Panc1 (cell line): ENCODE measurements around the gene STPG4. TPM values are rescaled to one million over a fixed set of nuclear protein-coding genes. Genes with fewer than 3 reads are reported as not detected.

Experiments
- ATAC-seq: fragments of 200-7000 bp; cut with Tn5 transposase; 2 replicates; pipeline ENCODE4 v1.9.1; 2020; ENCODE audit warnings: mild to moderate bottlenecking, moderate library complexity
- BruUV-seq: library from RNA; stranded (reverse); fragments of 400-500 nt; replicated peaks from 2 replicates; lab custom pipeline; 2021; lab: Mats Ljungman, UMichigan
- CTCF ChIA-PET: fragments of 300-600 bp; sonication (Branson Sonifier 250); formaldehyde crosslinking; loops from one replicate; lab custom pipeline; 2022; ENCODE audit warnings: antibody characterized with exemption; lab: Charles Lee
- POLR2A ChIA-PET: fragments of 300-600 bp; sonication (Branson Sonifier 250); formaldehyde crosslinking; loops from one replicate; lab custom pipeline; 2022; ENCODE audit warnings: antibody characterized with exemption; lab: Charles Lee
- DNase-seq: peaks from one replicate; pipeline ENCODE4 v3.0.0-alpha.2; 2010; ENCODE audit warnings: low read depth, low spot score
- H3K27ac ChIP-seq: 2 replicates; pipeline ENCODE4 v1.5.1; 2011; ENCODE audit warnings: mild to moderate bottlenecking, low read length, inconsistent platforms
- H3K27me3 ChIP-seq: fragments of 200-500 bp; sonication (Bioruptor generic); 2 replicates; pipeline ENCODE4 v1.6.0; 2014; ENCODE audit warnings: low read length, inconsistent platforms; ENCODE audit not compliant: control insufficient read depth, insufficient read depth
- H3K36me3 ChIP-seq: fragments of 200-500 bp; sonication (Bioruptor generic); 2 replicates; pipeline ENCODE4 v1.5.1; 2014; ENCODE audit warnings: inconsistent platforms, mild to moderate bottlenecking, low read length, moderate library complexity; ENCODE audit not compliant: control insufficient read depth, insufficient read depth
- H3K4me1 ChIP-seq: 2 replicates; pipeline ENCODE4 v1.5.1; 2011; ENCODE audit warnings: inconsistent platforms, mild to moderate bottlenecking, low read length, moderate library complexity; ENCODE audit not compliant: control insufficient read depth, insufficient read depth
- H3K4me3 ChIP-seq, 2 experiments: 2 replicates each; pipeline ENCODE4 v1.5.1; 2011 to 2012; ENCODE audit warnings: low read depth in 2 of 2, low read length in 2 of 2, mild to moderate bottlenecking in 2 of 2, inconsistent platforms in 1 of 2, moderate library complexity in 1 of 2
- H3K9me3 ChIP-seq: fragments of 200-500 bp; sonication (Bioruptor generic); 2 replicates; pipeline ENCODE4 v1.5.1; 2014; ENCODE audit warnings: low read depth, mild to moderate bottlenecking, inconsistent platforms, low read length, moderate library complexity; ENCODE audit not compliant: control insufficient read depth, insufficient read depth
- CTCF ChIP-seq: fragments of 450-650 bp; IDR thresholded peaks from 2 replicates; pipeline ENCODE4 v1.5.1; 2017; ENCODE audit warnings: mild to moderate bottlenecking
- POLR2AphosphoS5 ChIP-seq: IDR thresholded peaks from 2 replicates; pipeline ENCODE4 v1.6.1; 2012; ENCODE audit warnings: mild to moderate bottlenecking, low read depth, low read length, moderate library complexity
- REST ChIP-seq, 2 experiments: IDR thresholded peaks; 2 replicates each; pipeline ENCODE4 v1.6.1; 2011 to 2012; ENCODE audit warnings: low read depth in 2 of 2, control low read depth in 1 of 2, low read length in 1 of 2, mild to moderate bottlenecking in 1 of 2, moderate library complexity in 1 of 2; ENCODE audit not compliant: insufficient read depth in 1 of 2
- SIN3A ChIP-seq: IDR thresholded peaks from 2 replicates; pipeline ENCODE4 v1.6.1; 2012; ENCODE audit warnings: low read depth, mild to moderate bottlenecking, low read length, moderate library complexity, borderline replicate concordance; ENCODE audit not compliant: insufficient read depth
- TCF7L2 ChIP-seq: IDR thresholded peaks from 2 replicates; pipeline ENCODE4 v1.6.1; 2011; ENCODE audit warnings: mild to moderate bottlenecking, low read depth, low read length, inconsistent platforms
- in situ Hi-C: cut with HindIII; loops from 2 replicates; pipeline ENCODE4 v1.10.0; 2016; ENCODE audit warnings: low sequenced_read_pairs, low pct_unique_long_range_greater_than_20kb
- intact Hi-C: fragments of 100-400 bp; cut with micrococcal nuclease; formaldehyde crosslinking; loops from one replicate; pipeline ENCODE4 v1.10.0; 2022; ENCODE audit not compliant: unreplicated experiment
- total RNA-seq: library from RNA; stranded (reverse); gene quantifications from one replicate; pipeline ENCODE4 v1.2.1, GENCODE V29; 2021; ENCODE audit not compliant: unreplicated experiment

STPG4 gene
- total RNA-seq, 1 experiment from 2014 or later: 0.36 TPM

GRCh38 chr2:47147021-47147420, 8.1 kb downstream of the STPG4 start:
- Histone ChIP-seq H3K9me3 (no peaks in the 10 kb centered on the region), H3K27ac (no peak overlapping the region), H3K4me1 (no peaks in the 10 kb centered on the region), H3K36me3 (peaks cover 19% of the 10 kb centered on the region; the same call in 1 of the 2 replicates), H3K4me3 (no peak overlapping the region), H3K27me3 (no peaks in the 10 kb centered on the region)
- ATAC-seq: peak; percentile 36; the same call in 1 of the 2 replicates
- POLR2A ChIA-PET: no interaction called here
- no peak for TF ChIP-seq POLR2AphosphoS5
- TF ChIP-seq CTCF: no peak
- TF ChIP-seq REST (IDR thresholded peaks at IDR 0.05; ENCODE audit: insufficient read depth in 1 of 2, low read depth in 2 of 2, low read length in 1 of 2): no peak
- no TSS peak for BruUV-seq
- intact Hi-C loops: no loop called here
- DNase-seq: no peak
- CTCF ChIA-PET: no interaction called here
- in situ Hi-C loops: no loop called here

GRCh38 chr2:47145466-47145865, 9.6 kb downstream of the STPG4 start:
- ChIA-PET POLR2A (interaction anchor here (0.6 kb wide), 1 partner anchor 146 kb away, joined by 9 read pairs; no protein-coding TSS in a partner anchor), CTCF (no interaction called here)
- H3K27me3 ChIP-seq: no peaks in the 10 kb centered on the region
- intact Hi-C loops: no loop called here
- peaks cover 19% of the 10 kb centered on the region; the same call in 1 of the 2 replicates for H3K36me3 ChIP-seq
- TF ChIP-seq POLR2AphosphoS5 (no peak), SIN3A (no peak), REST (IDR thresholded peaks at IDR 0.05; ENCODE audit: insufficient read depth in 1 of 2, low read depth in 2 of 2, low read length in 1 of 2) (no peak), CTCF (no peak), TCF7L2 (no peak)
- H3K9me3 ChIP-seq: no peaks in the 10 kb centered on the region
- DNase-seq (no peak), ATAC-seq (no peak)
- BruUV-seq: no TSS peak
- H3K27ac ChIP-seq: no peak overlapping the region
- in situ Hi-C loops: no loop called here
- H3K4me1 ChIP-seq: no peaks in the 10 kb centered on the region
- no peak overlapping the region for H3K4me3 ChIP-seq
